HepG2 (cell line): ENCODE results near the gene SLC25A36. TPM values are rescaled to one million over a fixed set of nuclear protein-coding genes. Genes with fewer than 3 reads are reported as not detected.

Experiments used
- ATAD3A ChIP-seq: sonication (generic); formaldehyde crosslinking; IDR thresholded peaks from 2 replicates; pipeline ENCODE4 v1.4.0; 2020; ENCODE audit warnings: missing genetic modification reagents
- CBX2 ChIP-seq, 2 experiments: fragments of 200-600 bp in 1 of 2; sonication (generic); formaldehyde crosslinking in 1 of 2; IDR thresholded peaks; 2 replicates each; pipeline versions ENCODE4 v1.7.0 to v1.8.1; 2018 to 2022; ENCODE audit warnings: low read depth in 2 of 2, low read length in 1 of 2, mild to moderate bottlenecking in 1 of 2, missing genetic modification reagents in 1 of 2
- ETV6 ChIP-seq: sonication (generic); formaldehyde crosslinking; conservative IDR thresholded peaks from 2 replicates; pipeline ENCODE4 v1.4.0; 2020; ENCODE audit warnings: missing genetic modification reagents
- MATR3 ChIP-seq: sonication (generic); formaldehyde crosslinking; IDR thresholded peaks from 2 replicates; pipeline ENCODE4 v1.4.0; 2020; ENCODE audit warnings: missing genetic modification reagents
- PCBP2 ChIP-seq: fragments of 200-400 bp; formaldehyde crosslinking; optimal IDR thresholded peaks from 2 replicates; pipeline ENCODE3; 2018; ENCODE audit warnings: low read length, low read depth; ENCODE audit not compliant: poor library complexity, severe bottlenecking
- REST ChIP-seq, 2 experiments: IDR thresholded peaks; 2 replicates each; pipeline ENCODE4 v1.6.1; 2011 to 2012; ENCODE audit warnings: low read length in 2 of 2, borderline replicate concordance in 1 of 2, low read depth in 1 of 2, mild to moderate bottlenecking in 1 of 2, moderate library complexity in 1 of 2
- TEAD2 ChIP-seq: sonication (generic); formaldehyde crosslinking; IDR thresholded peaks from 2 replicates; pipeline ENCODE4 v1.9.0; 2021; ENCODE audit warnings: missing genetic modification reagents
- U2AF2 ChIP-seq: fragments of 200-400 bp; formaldehyde crosslinking; IDR thresholded peaks from 2 replicates; pipeline ENCODE4 v1.6.1; 2017; ENCODE audit warnings: low read depth, mild to moderate bottlenecking, low read length
- ZBTB10 ChIP-seq: sonication (generic); formaldehyde crosslinking; IDR thresholded peaks from 2 replicates; pipeline ENCODE4 v1.4.0; 2020; ENCODE audit warnings: missing genetic modification reagents, borderline replicate concordance
- ZKSCAN1 ChIP-seq: fragments of 150-350 bp; IDR thresholded peaks from 2 replicates; pipeline ENCODE4 v1.6.1; 2014; ENCODE audit warnings: low read length
- ZNF296 ChIP-seq: sonication (generic); formaldehyde crosslinking; conservative IDR thresholded peaks from 2 replicates; pipeline ENCODE4 v1.5.0; 2020; ENCODE audit warnings: mild to moderate bottlenecking, missing genetic modification reagents
- ZNF615 ChIP-seq: sonication (generic); formaldehyde crosslinking; IDR thresholded peaks from 2 replicates; pipeline ENCODE4 v1.5.0; 2020; ENCODE audit warnings: mild to moderate bottlenecking, missing genetic modification reagents, borderline replicate concordance
- ZNF775 ChIP-seq: sonication (generic); formaldehyde crosslinking; IDR thresholded peaks from 2 replicates; pipeline ENCODE4 v1.4.0; 2020; ENCODE audit warnings: missing genetic modification reagents, mild to moderate bottlenecking, moderate library complexity, borderline replicate concordance
- ZNF792 ChIP-seq: IDR thresholded peaks from 2 replicates; pipeline ENCODE4 v1.6.1; 2016
- polyA plus RNA-seq, 8 experiments: library from polyadenylated mRNA; depleted of rRNA in 3 of 8; stranded (reverse) in 7 of 8; unstranded in 1 of 8; fragments of >200 nt; fragmentation: Illumina TruSeq in 4 of 8; extraction: Trizol in 4 of 8; gene quantifications; 2 replicates each; pipeline versions ENCODE4 v1.2.1 to v1.2.3, GENCODE V29; 2011 to 2016; ENCODE audit warnings: low read depth in 4 of 8, missing spikeins in 1 of 8, mixed read lengths in 1 of 8; ENCODE audit not compliant: insufficient read depth in 1 of 8
- total RNA-seq, 5 experiments: library from RNA; depleted of rRNA; stranded (reverse); fragments of >200 nt; fragmentation: Illumina TruSeq; extraction: Trizol; gene quantifications; 2 replicates each; pipeline ENCODE4 v1.2.3, GENCODE V29; 2016; ENCODE audit warnings: low read depth in 1 of 5
- TF ChIP-seq, protein P1 (sequence below), 2 experiments: sonication (generic) in 1 of 2; formaldehyde crosslinking in 1 of 2; IDR thresholded peaks; 2 replicates each; pipeline versions ENCODE4 v1.6.1 to v1.9.0; 2014 to 2022; ENCODE audit warnings: antibody characterized with exemption in 1 of 2, borderline replicate concordance in 1 of 2, inconsistent platforms in 1 of 2, low read depth in 1 of 2, missing genetic modification reagents in 1 of 2

Gene SLC25A36
- total and polyA plus RNA-seq, 2 of the 13 experiments (the other 11 are each of a cell fraction or from before 2014, with no cell fraction given) = 30.6 to 85.6 TPM

- TF ChIP-seq REST (IDR thresholded peaks at IDR 0.05; ENCODE audit: borderline replicate concordance in 1 of 2, low read depth in 1 of 2, low read length in 2 of 2) = peak in 1 of 2 experiments; percentile 25; a peak in 1 of 4 replicates
- TF ChIP-seq ZNF775 = no peak; the same call in 1 of the 2 replicates
- 0 out of 2 replicates have a peak, but pooled peaks have one; percentile 71 for TF ChIP-seq ZNF615
- no peak for TF ChIP-seq ATAD3A (CRISPR knock-in tag)
- TF ChIP-seq CBX2 (IDR thresholded peaks at IDR 0.05; ENCODE audit: low read depth, low read length) = no peak
- TF ChIP-seq CBX2 (CRISPR knock-in tag; IDR thresholded peaks at IDR 0.05; ENCODE audit: low read depth) = peak; percentile 91; the same call in 1 of the 2 replicates
- no peak; the same call in 1 of the 2 replicates for TF ChIP-seq ETV6 (CRISPR knock-in tag)
- TF ChIP-seq, protein P1, sequence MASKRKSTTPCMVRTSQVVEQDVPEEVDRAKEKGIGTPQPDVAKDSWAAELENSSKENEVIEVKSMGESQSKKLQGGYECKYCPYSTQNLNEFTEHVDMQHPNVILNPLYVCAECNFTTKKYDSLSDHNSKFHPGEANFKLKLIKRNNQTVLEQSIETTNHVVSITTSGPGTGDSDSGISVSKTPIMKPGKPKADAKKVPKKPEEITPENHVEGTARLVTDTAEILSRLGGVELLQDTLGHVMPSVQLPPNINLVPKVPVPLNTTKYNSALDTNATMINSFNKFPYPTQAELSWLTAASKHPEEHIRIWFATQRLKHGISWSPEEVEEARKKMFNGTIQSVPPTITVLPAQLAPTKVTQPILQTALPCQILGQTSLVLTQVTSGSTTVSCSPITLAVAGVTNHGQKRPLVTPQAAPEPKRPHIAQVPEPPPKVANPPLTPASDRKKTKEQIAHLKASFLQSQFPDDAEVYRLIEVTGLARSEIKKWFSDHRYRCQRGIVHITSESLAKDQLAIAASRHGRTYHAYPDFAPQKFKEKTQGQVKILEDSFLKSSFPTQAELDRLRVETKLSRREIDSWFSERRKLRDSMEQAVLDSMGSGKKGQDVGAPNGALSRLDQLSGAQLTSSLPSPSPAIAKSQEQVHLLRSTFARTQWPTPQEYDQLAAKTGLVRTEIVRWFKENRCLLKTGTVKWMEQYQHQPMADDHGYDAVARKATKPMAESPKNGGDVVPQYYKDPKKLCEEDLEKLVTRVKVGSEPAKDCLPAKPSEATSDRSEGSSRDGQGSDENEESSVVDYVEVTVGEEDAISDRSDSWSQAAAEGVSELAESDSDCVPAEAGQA (IDR thresholded peaks at IDR 0.05; ENCODE audit: low read depth) = peak; percentile 88
- TF ChIP-seq, protein P1 (CRISPR knock-in tag; IDR thresholded peaks at IDR 0.05; ENCODE audit: borderline replicate concordance) = peak; percentile 89
- peak; percentile 82; the same call in 1 of the 2 replicates for TF ChIP-seq ZBTB10
- TF ChIP-seq MATR3 (CRISPR knock-in tag) = no peak
- no peak for TF ChIP-seq ZNF296 (CRISPR knock-in tag)
- no peak for TF ChIP-seq PCBP2
- TF ChIP-seq TEAD2 (CRISPR knock-in tag) = no peak
- TF ChIP-seq ZKSCAN1 = no peak
- TF ChIP-seq U2AF2 = no peak
- TF ChIP-seq ZNF792 (CRISPR knock-in tag) = peak; percentile 96
Measured at GRCh38 chr3:140941434-140942220, at the start of gene SLC25A36 (continued).
